H9 (cell line): ENCODE measurements around the gene CLIP4. TPM values are rescaled to one million over a fixed set of nuclear protein-coding genes. Genes with fewer than 3 reads are reported as not detected.

ENCODE experiments used
- DNase-seq: peaks from one replicate; pipeline ENCODE4 v3.0.0-alpha.2; 2017
- H2AFZ ChIP-seq: one replicate; pipeline ENCODE4 v1.6.1; 2013; ENCODE audit warnings: mild to moderate bottlenecking, low read length, control low read depth, moderate library complexity
- H2AK5ac ChIP-seq: 2 replicates; pipeline ENCODE4 v1.6.1; 2013; ENCODE audit warnings: low read length, control low read depth, mixed read lengths; ENCODE audit not compliant: insufficient read length
- H2BK120ac ChIP-seq: one replicate; pipeline ENCODE4 v1.6.1; 2013; ENCODE audit warnings: low read depth, mild to moderate bottlenecking, low read length, control low read depth, inconsistent platforms; ENCODE audit not compliant: poor library complexity, severe bottlenecking
- H2BK12ac ChIP-seq: 2 replicates; pipeline ENCODE4 v1.6.1; 2013; ENCODE audit warnings: low read length, control low read depth, mixed read lengths, low read depth; ENCODE audit not compliant: insufficient read length
- H2BK15ac ChIP-seq: 2 replicates; pipeline ENCODE4 v1.6.1; 2013; ENCODE audit warnings: low read depth, low read length, control low read depth
- H2BK20ac ChIP-seq: one replicate; pipeline ENCODE4 v1.6.1; 2013; ENCODE audit warnings: low read depth, mild to moderate bottlenecking, low read length, control low read depth, inconsistent platforms; ENCODE audit not compliant: poor library complexity, severe bottlenecking
- H2BK5ac ChIP-seq: 2 replicates; pipeline ENCODE4 v1.6.1; 2013; ENCODE audit warnings: low read length, control low read depth, mixed read lengths; ENCODE audit not compliant: insufficient read length
- H3K14ac ChIP-seq: 2 replicates; pipeline ENCODE4 v1.6.1; 2013; ENCODE audit warnings: low read length, control low read depth; ENCODE audit not compliant: insufficient read depth
- H3K18ac ChIP-seq: 2 replicates; pipeline ENCODE4 v1.6.1; 2013; ENCODE audit warnings: low read depth, mild to moderate bottlenecking, mixed read lengths, low read length, control low read depth; ENCODE audit not compliant: insufficient read length
- H3K23ac ChIP-seq: 2 replicates; pipeline ENCODE4 v1.6.1; 2013; ENCODE audit warnings: low read length, control low read depth, mixed read lengths, low read depth; ENCODE audit not compliant: insufficient read length
- H3K23me2 ChIP-seq: 2 replicates; pipeline ENCODE4 v1.6.1; 2013; ENCODE audit warnings: low read depth, mild to moderate bottlenecking, mixed read lengths, low read length, control low read depth; ENCODE audit not compliant: insufficient read length, poor library complexity, severe bottlenecking
- H3K27ac ChIP-seq: 2 replicates; pipeline ENCODE4 v1.5.1; 2013; ENCODE audit warnings: low read length, control low read depth, mixed read lengths, low read depth; ENCODE audit not compliant: insufficient read length
- H3K27me3 ChIP-seq: 2 replicates; pipeline ENCODE4 v1.6.1; 2013; ENCODE audit warnings: low read length, control low read depth, inconsistent platforms; ENCODE audit not compliant: insufficient read depth
- H3K4ac ChIP-seq: 2 replicates; pipeline ENCODE4 v1.6.1; 2013; ENCODE audit warnings: low read depth, mild to moderate bottlenecking, control low read depth, inconsistent platforms, low read length, moderate library complexity
- H3K4me1 ChIP-seq: 2 replicates; pipeline ENCODE4 v1.6.1; 2013; ENCODE audit warnings: low read length, control low read depth, inconsistent platforms; ENCODE audit not compliant: insufficient read depth
- H3K4me2 ChIP-seq: 2 replicates; pipeline ENCODE4 v1.6.1; 2013; ENCODE audit warnings: low read length, control low read depth, mixed read lengths; ENCODE audit not compliant: insufficient read length, insufficient read depth
- H3K56ac ChIP-seq: 2 replicates; pipeline ENCODE4 v1.6.1; 2013; ENCODE audit warnings: low read depth, mild to moderate bottlenecking, mixed read lengths, low read length, control low read depth; ENCODE audit not compliant: insufficient read length
- H3K79me1 ChIP-seq: 2 replicates; pipeline ENCODE4 v1.6.1; 2013; ENCODE audit warnings: low read depth, mild to moderate bottlenecking, moderate library complexity, low read length, control low read depth, inconsistent platforms; ENCODE audit not compliant: insufficient read depth, poor library complexity, severe bottlenecking
- H3K79me2 ChIP-seq: 2 replicates; pipeline ENCODE4 v1.6.1; 2013; ENCODE audit warnings: low read length, control low read depth, inconsistent platforms; ENCODE audit not compliant: insufficient read depth
- H3K9ac ChIP-seq: 2 replicates; pipeline ENCODE4 v1.6.1; 2013; ENCODE audit warnings: low read length, control low read depth, mixed read lengths; ENCODE audit not compliant: insufficient read length; ENCODE audit errors: extremely low read depth
- H3K9me3 ChIP-seq: one replicate; pipeline ENCODE4 v1.6.1; 2013; ENCODE audit warnings: low read depth, low read length, inconsistent platforms; ENCODE audit not compliant: control insufficient read depth
- H3T11ph ChIP-seq: one replicate; pipeline ENCODE4 v1.6.1; 2013; ENCODE audit warnings: mild to moderate bottlenecking, low read length, control low read depth, inconsistent platforms
- H4K20me1 ChIP-seq: one replicate; pipeline ENCODE4 v1.6.1; 2013; ENCODE audit not compliant: control insufficient read depth, insufficient read length, insufficient read depth
- H4K5ac ChIP-seq: 2 replicates; pipeline ENCODE4 v1.6.1; 2013; ENCODE audit warnings: low read depth, mild to moderate bottlenecking, mixed read lengths, low read length, control low read depth; ENCODE audit not compliant: insufficient read length
- H4K8ac ChIP-seq: replicated peaks from 2 replicates; pipeline ENCODE4 v1.6.1; 2013; ENCODE audit warnings: low read length, control low read depth, mixed read lengths, low read depth; ENCODE audit not compliant: insufficient read length
- H4K91ac ChIP-seq: 2 replicates; pipeline ENCODE4 v1.6.1; 2013; ENCODE audit warnings: low read depth, mild to moderate bottlenecking, moderate library complexity, mixed read lengths, low read length, control low read depth; ENCODE audit not compliant: insufficient read length
- H3K27ac Mint-ChIP-seq, 3 experiments: 2 replicates in 2 of 3; 3 replicates in 1 of 3; pipeline ENCODE4 v1.8.0; 2020 to 2021; ENCODE audit warnings: mixed read lengths in 3 of 3, mild to moderate bottlenecking in 1 of 3, moderate library complexity in 1 of 3
- H3K27me3 Mint-ChIP-seq: 2 replicates; pipeline ENCODE4 v1.8.0; 2021; ENCODE audit warnings: low read depth, mild to moderate bottlenecking, moderate library complexity, mixed read lengths
- H3K36me3 Mint-ChIP-seq, 3 experiments: 2 replicates in 2 of 3; 3 replicates in 1 of 3; pipeline ENCODE4 v1.8.0; 2020 to 2021; ENCODE audit warnings: low read depth in 3 of 3, mixed read lengths in 3 of 3; ENCODE audit not compliant: insufficient read depth in 1 of 3
- H3K4me1 Mint-ChIP-seq, 2 experiments: 2 replicates each; pipeline ENCODE4 v1.8.0; 2020; ENCODE audit warnings: mixed read lengths in 2 of 2
- H3K4me3 Mint-ChIP-seq, 2 experiments: 2 replicates in 1 of 2; 3 replicates in 1 of 2; pipeline ENCODE4 v1.8.0; 2020 to 2021; ENCODE audit warnings: mild to moderate bottlenecking in 2 of 2, mixed read lengths in 2 of 2, moderate library complexity in 1 of 2
- H3K9me3 Mint-ChIP-seq, 2 experiments: 2 replicates in 1 of 2; 3 replicates in 1 of 2; pipeline ENCODE4 v1.8.0; 2020; ENCODE audit warnings: mild to moderate bottlenecking in 2 of 2, mixed read lengths in 2 of 2, moderate library complexity in 1 of 2
- CTCF ChIP-seq: fragments of 200-600 bp; sonication (generic); conservative IDR thresholded peaks from 3 replicates; pipeline ENCODE4 v1.8.0; 2021; ENCODE audit warnings: antibody characterized with exemption, mild to moderate bottlenecking
- WGBS: extraction: QIAGEN DNeasy Blood & Tissue Kit; methylation state at CpG from one replicate; pipeline ENCODE4 v1.1.7; 2013; ENCODE audit warnings: missing lambda C conversion rate, low lambda C conversion rate, mixed read lengths; ENCODE audit not compliant: insufficient read length; ENCODE audit errors: extremely low coverage; 5-methylcytosine and 5-hydroxymethylcytosine counted together
- total RNA-seq: library from RNA; stranded (reverse); gene quantifications from 2 replicates; pipeline ENCODE4 v1.2.1, GENCODE V29; 2021

CLIP4 gene
- total RNA-seq, 1 experiment from 2014 or later = 0.66 TPM

- no peak overlapping the region for H3K4me2 ChIP-seq
Measured at GRCh38 chr2:29108225-29108624, 7.0 kb upstream of the CLIP4 start.

More at GRCh38 chr2:29108225-29108624, 7.0 kb upstream of the CLIP4 start:
- peaks cover 2% of the 10 kb centered on the region; the same call in 1 of the 2 replicates for H3K27me3 ChIP-seq
- H3T11ph ChIP-seq = no peak overlapping the region
- H3K9ac ChIP-seq = no peak overlapping the region
- TF ChIP-seq CTCF = no peak
- no peak overlapping the region for H3K4me3 Mint-ChIP-seq
- H3K79me1 ChIP-seq = no peaks in the 10 kb centered on the region
- no peak overlapping the region for H2AFZ ChIP-seq
- no peak overlapping the region for H2BK5ac ChIP-seq
- no peaks in the 10 kb centered on the region for H3K4me1 Mint-ChIP-seq
- H3K27ac Mint-ChIP-seq = no peak overlapping the region
- no peak overlapping the region for H3K18ac ChIP-seq
- H4K91ac ChIP-seq = no peak overlapping the region
- H3K14ac ChIP-seq = no peak overlapping the region
- H2BK120ac ChIP-seq = no peak overlapping the region
- no CpG with 5 or more reads among the region's 8 CpGs for WGBS
- H2AK5ac ChIP-seq = no peak overlapping the region
- H4K20me1 ChIP-seq = no peaks in the 10 kb centered on the region
- H2BK20ac ChIP-seq = no peak overlapping the region
- no peak overlapping the region for H4K5ac ChIP-seq
- H3K23me2 ChIP-seq = no peaks in the 10 kb centered on the region
- no peak for DNase-seq
- no peaks in the 10 kb centered on the region for H3K4me1 ChIP-seq
- H3K36me3 Mint-ChIP-seq = no peaks in the 10 kb centered on the region
- H3K4ac ChIP-seq = no peak overlapping the region
- no peak overlapping the region for H2BK15ac ChIP-seq
- H3K9me3 ChIP-seq = no peaks in the 10 kb centered on the region
- H3K79me2 ChIP-seq = no peaks in the 10 kb centered on the region
- no peak overlapping the region for H4K8ac ChIP-seq
- no peaks in the 10 kb centered on the region for H3K9me3 Mint-ChIP-seq
- peaks cover 29% of the 10 kb centered on the region for H3K27me3 Mint-ChIP-seq
- H3K23ac ChIP-seq = no peak overlapping the region
- H3K56ac ChIP-seq = no peak overlapping the region
- no peak overlapping the region for H3K27ac ChIP-seq
- no peak overlapping the region for H2BK12ac ChIP-seq
